K562 (cell line): ENCODE measurements around the gene KCNK7. TPM values are rescaled to one million over a fixed set of nuclear protein-coding genes. Genes with fewer than 3 reads are reported as not detected.

ENCODE experiments used
- ATAC-seq: fragments of 200-7000 bp; cut with Tn5 transposase; 3 replicates; pipeline ENCODE4 v1.9.1; 2020; ENCODE audit warnings: moderate library complexity
- BruUV-seq: library from RNA; stranded (reverse); fragments of 400-500 nt; replicated peaks from 2 replicates; lab custom pipeline; 2021; lab: Mats Ljungman, UMichigan
- CTCF ChIA-PET: fragments of 300-600 bp; formaldehyde crosslinking; extraction: SDS; loops from one replicate; lab custom pipeline; 2021; ENCODE audit warnings: low intra/inter-chr PET ratio; lab: Yijun Ruan, JAX
- POLR2A ChIA-PET: fragments of 300-600, 350-650 bp; sonication (Branson Sonifier 250); formaldehyde crosslinking; extraction: SDS; loops from one replicate; lab custom pipeline; 2021; ENCODE audit warnings: antibody characterized with exemption, inconsistent platforms; lab: Yijun Ruan, JAX
- DNase-seq, 4 experiments: peaks; one replicate each; pipeline versions ENCODE4 v3.0.0 to v3.0.0-alpha.2; 2011 to 2018; ENCODE audit warnings: low spot score in 3 of 4, mixed read lengths in 3 of 4; ENCODE audit errors: extremely low read depth in 1 of 4
- FAIRE-seq: peaks from 2 replicates; lab custom pipeline; 2011; peaks lifted over from hg19 to GRCh38; lab: Jason Lieb, UNC
- H2AFZ ChIP-seq: 2 replicates; pipeline ENCODE4 v1.6.0; 2011; ENCODE audit warnings: low read depth, low read length, control low read depth, inconsistent platforms
- H3K27ac ChIP-seq: fragments of 200-600 bp; 3 replicates; pipeline ENCODE4 v1.8.0; 2011; ENCODE audit warnings: low read depth, mild to moderate bottlenecking, control low read depth, inconsistent platforms, low read length, moderate library complexity, mixed read lengths; ENCODE audit errors: extremely low read depth
- H3K27me3 ChIP-seq, 2 experiments: fragments of 300-600 bp in 1 of 2; 2 replicates in 1 of 2; 3 replicates in 1 of 2; pipeline versions ENCODE4 v1.6.0 to v1.8.0; 2011; ENCODE audit warnings: inconsistent platforms in 2 of 2, low read length in 2 of 2, mild to moderate bottlenecking in 1 of 2, mixed read lengths in 1 of 2, moderate library complexity in 1 of 2; ENCODE audit not compliant: control insufficient read depth in 2 of 2, insufficient read depth in 2 of 2
- H3K36me3 ChIP-seq: fragments of 300-600 bp; 3 replicates; pipeline ENCODE4 v1.8.0; 2011; ENCODE audit warnings: mild to moderate bottlenecking, low read length, inconsistent platforms; ENCODE audit not compliant: control insufficient read depth, insufficient read depth
- H3K4me1 ChIP-seq, 2 experiments: fragments of 200-600 bp in 1 of 2; replicated peaks in 1 of 2; 2 replicates in 1 of 2; 3 replicates in 1 of 2; pipeline versions ENCODE4 v1.5.1 to v1.8.0; 2011; ENCODE audit warnings: inconsistent platforms in 2 of 2, low read length in 2 of 2, mild to moderate bottlenecking in 1 of 2, mixed read lengths in 1 of 2, moderate library complexity in 1 of 2; ENCODE audit not compliant: control insufficient read depth in 2 of 2, insufficient read depth in 2 of 2
- H3K4me2 ChIP-seq: 2 replicates; pipeline ENCODE4 v1.6.1; 2011; ENCODE audit warnings: low read length, control low read depth, inconsistent platforms, mixed read lengths; ENCODE audit not compliant: insufficient read depth
- H3K4me3 ChIP-seq: fragments of 200-600 bp; sonication (generic), shearing (Covaris generic); 2 replicates; pipeline ENCODE4 v1.5.1; 2016; ENCODE audit warnings: control low read depth, inconsistent platforms
- H3K79me2 ChIP-seq: fragments of 200-600 bp; 3 replicates; pipeline ENCODE4 v1.8.0; 2011; ENCODE audit warnings: low read length, inconsistent platforms; ENCODE audit not compliant: control insufficient read depth, insufficient read depth
- H3K9ac ChIP-seq, 2 experiments: 2 replicates each; pipeline versions ENCODE4 v1.6.0 to v1.6.1; 2011; ENCODE audit warnings: low read depth in 2 of 2, low read length in 2 of 2, control low read depth in 1 of 2, inconsistent platforms in 1 of 2, mild to moderate bottlenecking in 1 of 2, mixed read lengths in 1 of 2; ENCODE audit not compliant: insufficient read depth in 1 of 2
- H3K9me1 ChIP-seq: one replicate; pipeline ENCODE4 v1.6.0; 2011; ENCODE audit warnings: inconsistent platforms, mild to moderate bottlenecking, low read length, moderate library complexity; ENCODE audit not compliant: control insufficient read depth, insufficient read depth
- H3K9me3 ChIP-seq: replicated peaks from 2 replicates; pipeline ENCODE4 v1.5.1; 2011; ENCODE audit warnings: low read depth, low read length, inconsistent platforms; ENCODE audit not compliant: control insufficient read depth, insufficient read depth
- H4K20me1 ChIP-seq: replicated peaks from 2 replicates; pipeline ENCODE4 v1.6.1; 2011; ENCODE audit warnings: low read length, inconsistent platforms, mixed read lengths; ENCODE audit not compliant: control insufficient read depth, insufficient read depth
- ESRRA ChIP-seq: fragments of 450-650 bp; IDR thresholded peaks from 2 replicates; pipeline ENCODE4 v1.6.1; 2014; ENCODE audit warnings: low read depth, mild to moderate bottlenecking, moderate library complexity, borderline replicate concordance
- HNRNPH1 ChIP-seq: fragments of 200-400 bp; formaldehyde crosslinking; optimal IDR thresholded peaks from 2 replicates; pipeline ENCODE3; 2017; ENCODE audit warnings: low read depth, mild to moderate bottlenecking, low read length, moderate library complexity
- HSF4 ChIP-seq: fragments of 250-450 bp; sonication (Bioruptor Pico); IDR thresholded peaks from 2 replicates; pipeline ENCODE4 v2.1.2; 2022; ENCODE audit warnings: mild to moderate bottlenecking, moderate library complexity, borderline replicate concordance
- ILF3 ChIP-seq: fragments of 450-650 bp; IDR thresholded peaks from 2 replicates; pipeline ENCODE4 v1.6.1; 2018; ENCODE audit warnings: antibody characterized with exemption, mild to moderate bottlenecking, moderate library complexity, borderline replicate concordance
- NUFIP1 ChIP-seq: fragments of 450-650 bp; IDR thresholded peaks from 2 replicates; pipeline ENCODE4 v1.6.1; 2018; ENCODE audit not compliant: partially characterized antibody
- SNRNP70 ChIP-seq: fragments of 200-400 bp; formaldehyde crosslinking; optimal IDR thresholded peaks from 2 replicates; pipeline ENCODE3; 2017; ENCODE audit warnings: low read depth, low read length
- ZNF140 ChIP-seq: fragments of 250-450 bp; sonication (Bioruptor Pico); IDR thresholded peaks from 2 replicates; pipeline ENCODE4 v1.8.0; 2021; ENCODE audit warnings: moderate library complexity, mild to moderate bottlenecking, inconsistent platforms
- ZNF282 ChIP-seq: sonication (generic); formaldehyde crosslinking; IDR thresholded peaks from 2 replicates; pipeline ENCODE4 v1.8.1; 2023; ENCODE audit warnings: missing genetic modification reagents
- WGBS: fragments of 100-300 bp; shearing (Covaris generic); methylation state at CpG from one replicate; pipeline ENCODE4 v1.1.6; 2016; ENCODE audit warnings: low coverage, mixed read lengths; ENCODE audit not compliant: insufficient coverage; ENCODE audit errors: missing lambda C conversion rate; 5-methylcytosine and 5-hydroxymethylcytosine counted together
- in situ Hi-C: fragments of 300-500 bp; cut with MboI; formaldehyde crosslinking; loops from 4 replicates; pipeline ENCODE4 v1.15.0; 2018; ENCODE audit warnings: inconsistent platforms, mixed read lengths
- intact Hi-C: fragments of 100-400 bp; cut with micrococcal nuclease; formaldehyde crosslinking; loops from 2 replicates; pipeline ENCODE4 v1.14.2; 2022
- polyA plus RNA-seq, 8 experiments: library from polyadenylated mRNA; depleted of rRNA in 4 of 8; stranded (reverse) in 5 of 8; unstranded in 3 of 8; fragments of >200 nt; fragmentation: Nextera tagmentation in 2 of 8; fragmentation: Illumina TruSeq in 1 of 8; extraction: Ambion mirVana in 2 of 8; extraction: Trizol in 1 of 8; gene quantifications; 2 replicates each; pipeline versions ENCODE4 v1.2.1 to v1.2.3, GENCODE V29; 2011 to 2014; ENCODE audit warnings: inconsistent platforms in 1 of 8, missing spikeins in 1 of 8
- total RNA-seq, 7 experiments: library from RNA; depleted of rRNA in 6 of 7; stranded (reverse); fragments of >200 nt in 6 of 7; fragmentation: Illumina TruSeq in 2 of 7; extraction: Trizol in 2 of 7; gene quantifications; 2 replicates each; pipeline versions ENCODE4 v1.2.1 to v1.2.3, GENCODE V29; 2011 to 2021; ENCODE audit warnings: low replicate concordance in 1 of 7
- TF ChIP-seq, protein P1 (sequence below): sonication (generic); formaldehyde crosslinking; IDR thresholded peaks from 2 replicates; pipeline ENCODE4 v1.8.0; 2022; ENCODE audit warnings: mild to moderate bottlenecking, missing genetic modification reagents, borderline replicate concordance
- TF ChIP-seq, protein P2 (sequence below): fragments of 450-650 bp; IDR thresholded peaks from 2 replicates; pipeline ENCODE4 v1.6.1; 2016; ENCODE audit warnings: low read depth, mild to moderate bottlenecking, moderate library complexity

Gene KCNK7
- total and polyA plus RNA-seq, 9 of the 15 experiments (the other 6 are each of a cell fraction or from before 2014, with no cell fraction given): 0.07 to 0.40 TPM; not detected in 7

DNA sequence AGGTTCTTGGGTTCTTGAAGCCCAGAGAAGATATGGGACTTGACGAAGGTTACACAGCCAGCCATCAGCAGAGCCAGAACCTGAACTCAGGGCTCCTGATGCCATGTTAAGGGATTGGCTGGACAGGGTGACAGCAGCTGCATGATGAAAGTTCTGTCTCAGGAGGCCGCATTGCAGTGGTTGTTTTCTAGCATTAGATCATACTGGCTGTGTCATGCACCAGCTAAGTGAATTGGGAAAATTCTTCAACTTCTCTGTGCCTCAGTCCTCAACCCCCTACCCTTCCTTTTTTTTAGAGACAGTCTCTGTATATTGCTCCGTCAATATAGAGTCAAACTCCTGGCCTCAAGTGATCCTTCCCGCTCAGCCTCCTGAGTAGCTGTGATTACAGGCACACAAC lies 32.0 kb downstream of the KCNK7 start:
- TF ChIP-seq SNRNP70 (no peak), HNRNPH1 (no peak), NUFIP1 (no peak), ILF3 (no peak), HSF4 (CRISPR knock-in tag) (no peak), ZNF282 (CRISPR knock-in tag) (no peak), ESRRA (no peak), ZNF140 (no peak)
- TF ChIP-seq, protein P1, sequence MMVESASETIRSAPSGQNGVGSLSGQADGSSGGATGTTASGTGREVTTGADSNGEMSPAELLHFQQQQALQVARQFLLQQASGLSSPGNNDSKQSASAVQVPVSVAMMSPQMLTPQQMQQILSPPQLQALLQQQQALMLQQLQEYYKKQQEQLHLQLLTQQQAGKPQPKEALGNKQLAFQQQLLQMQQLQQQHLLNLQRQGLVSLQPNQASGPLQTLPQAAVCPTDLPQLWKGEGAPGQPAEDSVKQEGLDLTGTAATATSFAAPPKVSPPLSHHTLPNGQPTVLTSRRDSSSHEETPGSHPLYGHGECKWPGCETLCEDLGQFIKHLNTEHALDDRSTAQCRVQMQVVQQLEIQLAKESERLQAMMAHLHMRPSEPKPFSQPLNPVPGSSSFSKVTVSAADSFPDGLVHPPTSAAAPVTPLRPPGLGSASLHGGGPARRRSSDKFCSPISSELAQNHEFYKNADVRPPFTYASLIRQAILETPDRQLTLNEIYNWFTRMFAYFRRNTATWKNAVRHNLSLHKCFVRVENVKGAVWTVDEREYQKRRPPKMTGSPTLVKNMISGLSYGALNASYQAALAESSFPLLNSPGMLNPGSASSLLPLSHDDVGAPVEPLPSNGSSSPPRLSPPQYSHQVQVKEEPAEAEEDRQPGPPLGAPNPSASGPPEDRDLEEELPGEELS: no peak
- TF ChIP-seq, protein P2, sequence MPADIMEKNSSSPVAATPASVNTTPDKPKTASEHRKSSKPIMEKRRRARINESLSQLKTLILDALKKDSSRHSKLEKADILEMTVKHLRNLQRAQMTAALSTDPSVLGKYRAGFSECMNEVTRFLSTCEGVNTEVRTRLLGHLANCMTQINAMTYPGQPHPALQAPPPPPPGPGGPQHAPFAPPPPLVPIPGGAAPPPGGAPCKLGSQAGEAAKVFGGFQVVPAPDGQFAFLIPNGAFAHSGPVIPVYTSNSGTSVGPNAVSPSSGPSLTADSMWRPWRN: no peak
- H3K4me3 ChIP-seq: no peak overlapping the region
- H3K27ac ChIP-seq: no peak overlapping the region
- H4K20me1 ChIP-seq: no peaks in the 10 kb centered on the region
- H3K4me2 ChIP-seq: no peak overlapping the region
- FAIRE-seq (no peak), ATAC-seq (no peak), DNase-seq (no peak)
- no peaks in the 10 kb centered on the region for H3K36me3 ChIP-seq
- H3K9ac ChIP-seq: no peak overlapping the region
- H3K27me3 ChIP-seq: no peaks in the 10 kb centered on the region
- in situ Hi-C loops (no loop called here), intact Hi-C loops (no loop called here)
- peaks cover 6% of the 10 kb centered on the region for H3K79me2 ChIP-seq
- H3K9me3 ChIP-seq: no peaks in the 10 kb centered on the region
- 79% methylated on average over 3 of the region's 4 CpGs for WGBS
- H2AFZ ChIP-seq: peak overlapping the region; percentile 22; the same call in 1 of the 2 replicates
- no peaks in the 10 kb centered on the region for H3K9me1 ChIP-seq
- peaks cover 26 to 36% of the 10 kb centered on the region in 2 experiments for H3K4me1 ChIP-seq
- ChIA-PET POLR2A (interaction anchor here (0.5 to 0.6 kb wide), 2 partner anchors 11 to 83 kb away, joined by 3 to 4 read pairs; no protein-coding TSS in a partner anchor), CTCF (no interaction called here)
- no TSS peak for BruUV-seq
